ENCODE measurements around the gene OR6N2.

The OR6N2 gene

GRCh38 chr1:158803678-158804077 lies 22.7 kb upstream of the OR6N2 start:
- no peaks in the 10 kb centered on the region for H4K20me1 ChIP-seq (ENCODE audit: insufficient read depth, low read length)
- H3K79me2 ChIP-seq (ENCODE audit: insufficient read depth, low read length): no peaks in the 10 kb centered on the region
- no peak overlapping the region for H3K9ac ChIP-seq (ENCODE audit: low read depth, low read length)
- DNase-seq: no peak
- no peaks in the 10 kb centered on the region for H3K9me3 ChIP-seq (ENCODE audit: insufficient read depth, low read length, severe bottlenecking)
- TF ChIP-seq CTCF (IDR thresholded peaks at IDR 0.05; ENCODE audit: borderline replicate concordance, extremely low read depth, low read length, poor library complexity, severe bottlenecking) (no peak), EZH2 (IDR thresholded peaks at IDR 0.05; ENCODE audit: borderline replicate concordance, low read depth, low read length, severe bottlenecking) (no peak)
- H3K4me3 ChIP-seq (ENCODE audit: low read depth in 1 of 2, low read length in 2 of 2): no peak overlapping the region
- no peak overlapping the region for H3K4me2 ChIP-seq (ENCODE audit: insufficient read depth, low read length)
- H3K27ac ChIP-seq (ENCODE audit: low read length): no peak overlapping the region
- no peak overlapping the region for H2AFZ ChIP-seq (ENCODE audit: low read depth, low read length)
- peaks cover 27% of the 10 kb centered on the region for H3K27me3 ChIP-seq (ENCODE audit: insufficient read depth, low read length, poor library complexity)
- no peaks in the 10 kb centered on the region for H3K4me1 ChIP-seq (ENCODE audit: insufficient read depth, low read length)
- no peak for ATAC-seq (ENCODE audit: insufficient read depth, low read depth)
- no peaks in the 10 kb centered on the region for H3K36me3 ChIP-seq (ENCODE audit: insufficient read depth, low read length)

DNA sequence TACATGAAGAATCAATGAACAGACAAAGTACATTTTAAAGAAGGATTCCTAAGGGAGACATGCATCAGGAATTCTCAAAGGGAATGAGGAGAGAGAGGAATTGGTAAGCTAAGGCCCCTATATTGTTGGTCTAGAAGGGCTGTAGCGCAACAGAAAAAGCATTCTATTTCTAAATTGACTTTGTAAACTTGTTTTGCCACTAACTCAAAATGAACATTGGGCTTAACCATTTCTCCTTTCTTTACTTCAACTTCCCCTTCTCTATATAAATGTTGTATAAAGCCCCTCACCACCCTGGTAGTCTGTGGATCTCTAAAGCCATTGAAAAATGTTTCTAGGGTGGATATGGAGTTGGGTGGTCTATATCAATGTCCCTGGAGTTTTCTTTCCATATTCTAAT lies 20.4 kb upstream of the OR6N2 start:
- Histone ChIP-seq H3K27me3 (ENCODE audit: insufficient read depth, low read length, poor library complexity) (peaks cover 28% of the 10 kb centered on the region), H2AFZ (ENCODE audit: low read depth, low read length) (no peak overlapping the region), H3K4me2 (ENCODE audit: insufficient read depth, low read length) (no peak overlapping the region), H3K4me3 (ENCODE audit: low read depth in 1 of 2, low read length in 2 of 2) (no peak overlapping the region), H3K9me3 (ENCODE audit: insufficient read depth, low read length, severe bottlenecking) (no peaks in the 10 kb centered on the region), H4K20me1 (ENCODE audit: insufficient read depth, low read length) (no peaks in the 10 kb centered on the region), H3K9ac (ENCODE audit: low read depth, low read length) (no peak overlapping the region), H3K27ac (ENCODE audit: low read length) (no peak overlapping the region), H3K4me1 (ENCODE audit: insufficient read depth, low read length) (no peaks in the 10 kb centered on the region), H3K36me3 (ENCODE audit: insufficient read depth, low read length) (no peaks in the 10 kb centered on the region), H3K79me2 (ENCODE audit: insufficient read depth, low read length) (no peaks in the 10 kb centered on the region)
- DNase-seq (no peak), ATAC-seq (ENCODE audit: insufficient read depth, low read depth) (no peak)
- no peak for TF ChIP-seq CTCF (IDR thresholded peaks at IDR 0.05; ENCODE audit: borderline replicate concordance, extremely low read depth, low read length, poor library complexity, severe bottlenecking)
- TF ChIP-seq EZH2 (IDR thresholded peaks at IDR 0.05; ENCODE audit: borderline replicate concordance, low read depth, low read length, severe bottlenecking): no peak

DNA sequence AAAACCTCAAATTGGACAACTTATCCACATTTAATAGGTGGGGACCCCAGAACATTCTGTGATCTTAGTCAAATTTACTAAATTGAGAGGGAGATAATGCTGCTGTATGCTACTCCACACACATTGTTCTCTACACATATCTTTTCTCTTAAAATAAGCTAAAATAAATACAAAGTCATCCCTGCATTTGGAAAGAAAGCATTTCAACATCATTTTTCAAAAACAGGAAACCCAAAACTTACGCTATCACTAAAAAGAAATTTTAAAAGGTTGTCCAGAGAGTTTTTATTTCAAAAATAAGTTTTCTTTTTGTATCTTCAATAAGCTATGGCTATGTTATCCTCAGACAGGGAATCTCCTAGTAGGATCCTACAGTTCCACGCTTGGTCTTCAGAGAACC lies 19.5 kb upstream of the OR6N2 start:
- no peak for TF ChIP-seq EZH2 (IDR thresholded peaks at IDR 0.05; ENCODE audit: borderline replicate concordance, low read depth, low read length, severe bottlenecking)
- no peak for TF ChIP-seq CTCF (IDR thresholded peaks at IDR 0.05; ENCODE audit: borderline replicate concordance, extremely low read depth, low read length, poor library complexity, severe bottlenecking)
- Histone ChIP-seq H3K27me3 (ENCODE audit: insufficient read depth, low read length, poor library complexity) (peaks cover 25% of the 10 kb centered on the region), H3K4me3 (ENCODE audit: low read depth in 1 of 2, low read length in 2 of 2) (no peak overlapping the region), H3K79me2 (ENCODE audit: insufficient read depth, low read length) (no peaks in the 10 kb centered on the region), H3K9ac (ENCODE audit: low read depth, low read length) (no peak overlapping the region), H3K9me3 (ENCODE audit: insufficient read depth, low read length, severe bottlenecking) (no peaks in the 10 kb centered on the region), H4K20me1 (ENCODE audit: insufficient read depth, low read length) (no peaks in the 10 kb centered on the region), H3K36me3 (ENCODE audit: insufficient read depth, low read length) (no peaks in the 10 kb centered on the region), H3K4me1 (ENCODE audit: insufficient read depth, low read length) (no peaks in the 10 kb centered on the region), H3K4me2 (ENCODE audit: insufficient read depth, low read length) (no peak overlapping the region), H2AFZ (ENCODE audit: low read depth, low read length) (no peak overlapping the region), H3K27ac (ENCODE audit: low read length) (no peak overlapping the region)
- no peak for DNase-seq
- no peak for ATAC-seq (ENCODE audit: insufficient read depth, low read depth)

- no peak overlapping the region for H3K27ac ChIP-seq (ENCODE audit: low read length)
- H2AFZ ChIP-seq (ENCODE audit: low read depth, low read length): no peak overlapping the region
- H3K4me2 ChIP-seq (ENCODE audit: insufficient read depth, low read length): no peak overlapping the region
- H3K27me3 ChIP-seq (ENCODE audit: insufficient read depth, low read length, poor library complexity): peaks cover 25% of the 10 kb centered on the region
- no peaks in the 10 kb centered on the region for H4K20me1 ChIP-seq (ENCODE audit: insufficient read depth, low read length)
- no peaks in the 10 kb centered on the region for H3K79me2 ChIP-seq (ENCODE audit: insufficient read depth, low read length)
- H3K4me3 ChIP-seq (ENCODE audit: low read depth in 1 of 2, low read length in 2 of 2): no peak overlapping the region
- no peak overlapping the region for H3K9ac ChIP-seq (ENCODE audit: low read depth, low read length)
- no peaks in the 10 kb centered on the region for H3K4me1 ChIP-seq (ENCODE audit: insufficient read depth, low read length)
- TF ChIP-seq CTCF (IDR thresholded peaks at IDR 0.05; ENCODE audit: borderline replicate concordance, extremely low read depth, low read length, poor library complexity, severe bottlenecking) (no peak), EZH2 (IDR thresholded peaks at IDR 0.05; ENCODE audit: borderline replicate concordance, low read depth, low read length, severe bottlenecking) (no peak)
- H3K36me3 ChIP-seq (ENCODE audit: insufficient read depth, low read length): no peaks in the 10 kb centered on the region
- H3K9me3 ChIP-seq (ENCODE audit: insufficient read depth, low read length, severe bottlenecking): no peaks in the 10 kb centered on the region
- ATAC-seq (ENCODE audit: insufficient read depth, low read depth) (no peak), DNase-seq (no peak)
These were observed 18.7 kb upstream of the OR6N2 start for GRCh38 chr1:158799689-158800088.
